IMR-90 (cell line): ENCODE data around the gene TCF20. TPM values are rescaled to one million over a fixed set of nuclear protein-coding genes. Genes with fewer than 3 reads are reported as not detected.

ENCODE experiments used
- ATAC-seq: fragments of 200-7000 bp; cut with Tn5 transposase; 2 replicates; pipeline ENCODE4 v1.9.1; 2020; ENCODE audit warnings: low read depth, mild to moderate bottlenecking, moderate library complexity
- BruUV-seq: library from RNA; stranded (reverse); fragments of 400-500 nt; replicated peaks from 2 replicates; lab custom pipeline; 2021; lab: Mats Ljungman, UMichigan
- CTCF ChIA-PET: fragments of 300-600 bp; formaldehyde crosslinking; extraction: SDS; loops from one replicate; lab custom pipeline; 2021; ENCODE audit warnings: antibody characterized with exemption; lab: Yijun Ruan, JAX
- POLR2A ChIA-PET: fragments of 300-600 bp; sonication (Branson Sonifier 250); formaldehyde crosslinking; loops from one replicate; lab custom pipeline; 2022; ENCODE audit warnings: antibody characterized with exemption; ENCODE audit not compliant: unreplicated experiment; lab: Charles Lee
- DNase-seq: peaks from one replicate; pipeline ENCODE4 v3.0.0; 2013
- H2AFZ ChIP-seq: replicated peaks from 2 replicates; pipeline ENCODE3; 2013; ENCODE audit warnings: low read length, mild to moderate bottlenecking; ENCODE audit not compliant: poor library complexity
- H2AK5ac ChIP-seq: 2 replicates; pipeline ENCODE4 v1.6.1; 2013; ENCODE audit warnings: low read depth, low read length, inconsistent platforms
- H2AK9ac ChIP-seq: replicated peaks from 2 replicates; pipeline ENCODE3; 2013; ENCODE audit warnings: mild to moderate bottlenecking, low read depth, low read length, moderate library complexity; ENCODE audit not compliant: poor library complexity
- H2BK120ac ChIP-seq: 2 replicates; pipeline ENCODE4 v1.6.1; 2013; ENCODE audit warnings: low read depth, low read length, inconsistent platforms
- H2BK15ac ChIP-seq: 3 replicates; pipeline ENCODE4 v1.6.1; 2013; ENCODE audit warnings: low read depth, low read length, inconsistent platforms
- H2BK20ac ChIP-seq: 2 replicates; pipeline ENCODE4 v1.6.1; 2013; ENCODE audit warnings: low read depth, mild to moderate bottlenecking, inconsistent platforms, low read length, moderate library complexity
- H2BK5ac ChIP-seq: 2 replicates; pipeline ENCODE4 v1.6.1; 2013; ENCODE audit warnings: mild to moderate bottlenecking, low read depth, low read length, inconsistent platforms; ENCODE audit not compliant: poor library complexity, severe bottlenecking
- H3K14ac ChIP-seq: replicated peaks from 2 replicates; pipeline ENCODE4 v1.6.1; 2013; ENCODE audit warnings: low read depth, low read length, inconsistent platforms
- H3K18ac ChIP-seq: 2 replicates; pipeline ENCODE4 v1.6.1; 2013; ENCODE audit warnings: low read depth, low read length, control low read depth
- H3K23ac ChIP-seq: 2 replicates; pipeline ENCODE4 v1.6.1; 2013; ENCODE audit warnings: low read depth, low read length, inconsistent platforms
- H3K27ac ChIP-seq: 2 replicates; pipeline ENCODE4 v1.5.1; 2013; ENCODE audit warnings: mild to moderate bottlenecking, control low read depth, low read length; ENCODE audit not compliant: insufficient read depth
- H3K27me3 ChIP-seq: 2 replicates; pipeline ENCODE4 v1.6.1; 2013; ENCODE audit warnings: low read length; ENCODE audit not compliant: control insufficient read depth, insufficient read depth
- H3K36me3 ChIP-seq: 2 replicates; pipeline ENCODE4 v1.6.1; 2013; ENCODE audit warnings: low read length, mixed read lengths; ENCODE audit not compliant: control insufficient read depth, insufficient read depth
- H3K4ac ChIP-seq: 2 replicates; pipeline ENCODE4 v1.6.1; 2013; ENCODE audit warnings: low read depth, low read length, inconsistent platforms
- H3K4me1 ChIP-seq: 2 replicates; pipeline ENCODE4 v1.6.1; 2013; ENCODE audit warnings: low read length, mixed read lengths; ENCODE audit not compliant: control insufficient read depth, insufficient read depth
- H3K4me2 ChIP-seq: 2 replicates; pipeline ENCODE4 v1.6.1; 2013; ENCODE audit warnings: low read depth, mild to moderate bottlenecking, control low read depth, low read length, moderate library complexity
- H3K4me3 ChIP-seq: 2 replicates; pipeline ENCODE4 v1.5.1; 2013; ENCODE audit warnings: low read depth, mild to moderate bottlenecking, control low read depth, low read length, moderate library complexity; ENCODE audit not compliant: insufficient read depth
- H3K56ac ChIP-seq: 2 replicates; pipeline ENCODE4 v1.6.1; 2013; ENCODE audit warnings: low read length, inconsistent platforms; ENCODE audit not compliant: insufficient read depth; ENCODE audit errors: extremely low read depth
- H3K79me1 ChIP-seq, 2 experiments: 2 replicates each; pipeline ENCODE4 v1.6.1; 2013; ENCODE audit warnings: low read length in 2 of 2, inconsistent platforms in 1 of 2, low read depth in 1 of 2
- H3K9ac ChIP-seq: 2 replicates; pipeline ENCODE4 v1.6.1; 2013; ENCODE audit warnings: low read depth, low read length, control low read depth
- H3K9me1 ChIP-seq: 2 replicates; pipeline ENCODE4 v1.6.1; 2013; ENCODE audit warnings: low read length, inconsistent platforms; ENCODE audit not compliant: insufficient read depth
- H3K9me3 ChIP-seq: 2 replicates; pipeline ENCODE4 v1.6.1; 2013; ENCODE audit warnings: low read length; ENCODE audit not compliant: control insufficient read depth, insufficient read depth
- H4K20me1 ChIP-seq: 2 replicates; pipeline ENCODE4 v1.6.1; 2013; ENCODE audit warnings: low read length, inconsistent platforms; ENCODE audit not compliant: insufficient read depth
- H4K5ac ChIP-seq: 2 replicates; pipeline ENCODE4 v1.6.1; 2013; ENCODE audit warnings: mild to moderate bottlenecking, low read depth, low read length, control low read depth
- H4K8ac ChIP-seq, 2 experiments: 2 replicates each; pipeline ENCODE4 v1.6.1; 2013; ENCODE audit warnings: low read depth in 2 of 2, low read length in 2 of 2, control low read depth in 1 of 2, inconsistent platforms in 1 of 2
- H4K91ac ChIP-seq: 2 replicates; pipeline ENCODE4 v1.6.1; 2013; ENCODE audit warnings: low read depth, low read length, inconsistent platforms; ENCODE audit not compliant: insufficient read depth
- NFE2L2 ChIP-seq: fragments of 150-350 bp; IDR thresholded peaks from 2 replicates; pipeline ENCODE4 v1.6.1; 2016; ENCODE audit warnings: low read depth, mild to moderate bottlenecking, low read length
- dilution Hi-C: fragments of 300-500 bp; cut with HindIII; formaldehyde crosslinking; loops from one replicate; pipeline ENCODE4 v1.14.3; 2018; ENCODE audit warnings: low sequenced_read_pairs; ENCODE audit not compliant: unreplicated experiment
- in situ Hi-C: fragments of 300-500 bp; cut with MboI; formaldehyde crosslinking; loops from 3 replicates; pipeline ENCODE4 v1.14.3; 2019; ENCODE audit warnings: low sequenced_read_pairs, inconsistent platforms, mixed read lengths
- intact Hi-C: fragments of 100-400 bp; cut with micrococcal nuclease; formaldehyde crosslinking; loops from 2 replicates; pipeline ENCODE4 v1.10.0; 2022
- polyA plus RNA-seq, 3 experiments: library from polyadenylated mRNA; depleted of rRNA; stranded (reverse); fragments of >200 nt; gene quantifications; 2 replicates each; pipeline ENCODE4 v1.2.3, GENCODE V29; 2012; ENCODE audit warnings: low replicate concordance in 1 of 3
- total RNA-seq: library from RNA; depleted of rRNA; stranded (reverse); fragments of >200 nt; gene quantifications from 2 replicates; pipeline ENCODE4 v1.2.3, GENCODE V29; 2012
- TF ChIP-seq, protein P1 (sequence below): fragments of 150-350 bp; IDR thresholded peaks from 2 replicates; pipeline ENCODE4 v1.6.1; 2016; ENCODE audit warnings: low read depth, mild to moderate bottlenecking, low read length, moderate library complexity, borderline replicate concordance

Gene TCF20
- total and polyA plus RNA-seq, 2 of the 4 experiments (the other 2 are of a cell fraction): 8.9 to 23.7 TPM

DNA sequence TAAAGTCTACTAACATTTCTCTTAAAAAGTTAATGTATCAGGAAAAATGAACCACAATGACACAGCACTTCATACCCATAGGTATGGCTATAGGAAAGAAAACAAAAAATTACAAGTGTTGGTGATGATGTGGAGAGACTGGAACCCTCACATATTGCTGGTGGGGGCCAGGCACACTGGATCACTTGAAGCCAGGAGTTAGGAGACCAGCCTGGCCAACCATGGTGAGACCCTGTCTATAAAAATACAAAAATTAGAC is 26.7 kb downstream of the TCF20 start:
- peak; percentile 24; the same call in 1 of the 2 replicates for TF ChIP-seq NFE2L2
- TF ChIP-seq, protein P1, sequence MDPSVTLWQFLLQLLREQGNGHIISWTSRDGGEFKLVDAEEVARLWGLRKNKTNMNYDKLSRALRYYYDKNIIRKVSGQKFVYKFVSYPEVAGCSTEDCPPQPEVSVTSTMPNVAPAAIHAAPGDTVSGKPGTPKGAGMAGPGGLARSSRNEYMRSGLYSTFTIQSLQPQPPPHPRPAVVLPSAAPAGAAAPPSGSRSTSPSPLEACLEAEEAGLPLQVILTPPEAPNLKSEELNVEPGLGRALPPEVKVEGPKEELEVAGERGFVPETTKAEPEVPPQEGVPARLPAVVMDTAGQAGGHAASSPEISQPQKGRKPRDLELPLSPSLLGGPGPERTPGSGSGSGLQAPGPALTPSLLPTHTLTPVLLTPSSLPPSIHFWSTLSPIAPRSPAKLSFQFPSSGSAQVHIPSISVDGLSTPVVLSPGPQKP: no peak

More for the DNA sequence above, 26.7 kb downstream of the TCF20 start:
- H3K18ac ChIP-seq: no peak overlapping the region
- no peak overlapping the region for H2BK15ac ChIP-seq
- no peak overlapping the region for H3K56ac ChIP-seq
- CTCF ChIA-PET: no interaction called here
- no peak overlapping the region for H2AK5ac ChIP-seq
- no peak overlapping the region for H3K4me3 ChIP-seq
- peaks cover 1% of the 10 kb centered on the region; the same call in 1 of the 2 replicates for H3K36me3 ChIP-seq
- POLR2A ChIA-PET: no interaction called here
- peaks cover 3% of the 10 kb centered on the region; the same call in 1 of the 2 replicates for H3K9me1 ChIP-seq
- no peak overlapping the region for H2BK5ac ChIP-seq
- no TSS peak for BruUV-seq
- H2AFZ ChIP-seq: no peak overlapping the region
- intact Hi-C loops (no loop called here), dilution Hi-C loops (no loop called here), in situ Hi-C loops (no loop called here)
- no peaks in the 10 kb centered on the region for H3K4me1 ChIP-seq
- no peak overlapping the region for H3K4ac ChIP-seq
- H3K14ac ChIP-seq: no peak overlapping the region
- H3K9me3 ChIP-seq: peaks cover 1% of the 10 kb centered on the region; the same call in 1 of the 2 replicates
- ATAC-seq (no peak), DNase-seq (no peak)
- no peak overlapping the region for H2BK120ac ChIP-seq
- H4K91ac ChIP-seq: no peak overlapping the region
- H4K5ac ChIP-seq: no peak overlapping the region
- peaks cover 42% of the 10 kb centered on the region for H4K20me1 ChIP-seq
- no peaks in the 10 kb centered on the region for H3K27me3 ChIP-seq
- H3K27ac ChIP-seq: no peak overlapping the region
- H3K9ac ChIP-seq: no peak overlapping the region
- no peak overlapping the region for H4K8ac ChIP-seq
- H3K4me2 ChIP-seq: no peak overlapping the region
- no peak overlapping the region for H2AK9ac ChIP-seq
- no peak overlapping the region for H3K23ac ChIP-seq
- H2BK20ac ChIP-seq: no peak overlapping the region
- peaks cover 26 to 73% of the 10 kb centered on the region in 2 experiments for H3K79me1 ChIP-seq
